LNCaP clone FGC (cell line): ENCODE results near the gene CCDC18.

ENCODE experiments used
- DNase-seq: peaks from one replicate; pipeline ENCODE4 v3.0.0-alpha.2; 2011; ENCODE audit warnings: low read depth
- H3K4me3 ChIP-seq: 2 replicates; pipeline ENCODE4 v1.5.1; 2011; ENCODE audit warnings: mild to moderate bottlenecking, low read depth, low read length, control low read depth
- CTCF ChIP-seq: IDR thresholded peaks from 2 replicates; pipeline ENCODE4 v1.5.1; 2012; ENCODE audit warnings: mild to moderate bottlenecking; ENCODE audit not compliant: control insufficient read depth, insufficient read depth; ENCODE audit errors: extremely low read depth

The CCDC18 gene

GRCh38 chr1:93313026-93313425, 132.5 kb downstream of the CCDC18 start:
- H3K4me3 ChIP-seq, result no peak overlapping the region
- DNase-seq, result no peak
- no peak for TF ChIP-seq CTCF

- no peak overlapping the region for H3K4me3 ChIP-seq
- no peak for DNase-seq
- TF ChIP-seq CTCF, result no peak
These were observed 136.7 kb downstream of the CCDC18 start for GRCh38 chr1:93317207-93317606.

- TF ChIP-seq CTCF, result no peak
- DNase-seq, result no peak
- H3K4me3 ChIP-seq, result no peak overlapping the region
These were observed 137.4 kb downstream of the CCDC18 start for GRCh38 chr1:93317943-93318342.

GRCh38 chr1:93321720-93322119, 141.2 kb downstream of the CCDC18 start:
- TF ChIP-seq CTCF, result no peak
- no peak for DNase-seq
- H3K4me3 ChIP-seq, result no peak overlapping the region

GRCh38 chr1:93322349-93322748, 141.8 kb downstream of the CCDC18 start:
- peak; percentile 72 for DNase-seq
- H3K4me3 ChIP-seq, result no peak overlapping the region
- TF ChIP-seq CTCF, result no peak

GRCh38 chr1:93323185-93323820, 142.8 kb downstream of the CCDC18 start:
- no peak overlapping the region for H3K4me3 ChIP-seq
- no peak for DNase-seq
- no peak for TF ChIP-seq CTCF
